ENCODE measurements around the gene EXT2.

GRCh38 chr11:44137057-44137456 is 41.6 kb downstream of the EXT2 start:
- TF ChIP-seq CTCF (conservative IDR thresholded peaks at IDR 0.05; ENCODE audit: low read depth in 2 of 2) (no peak), JUNB (IDR thresholded peaks at IDR 0.05; ENCODE audit: unreplicated experiment) (no peak), POLR2AphosphoS5 (IDR thresholded peaks at IDR 0.05; ENCODE audit: low read depth) (no peak), EZH2 (IDR thresholded peaks at IDR 0.05; ENCODE audit: low read depth, unreplicated experiment) (no peak), EZH2phosphoT487 (IDR thresholded peaks at IDR 0.05; ENCODE audit: unreplicated experiment) (no peak), ETS1 (IDR thresholded peaks at IDR 0.05) (no peak), ZNF114 (CRISPR knock-in tag; IDR thresholded peaks at IDR 0.05) (no peak), ZNF462 (CRISPR knock-in tag; IDR thresholded peaks at IDR 0.05) (no peak), CREB1 (CRISPR knock-in tag; IDR thresholded peaks at IDR 0.05; ENCODE audit: low read depth) (no peak), REST (IDR thresholded peaks at IDR 0.05; ENCODE audit: unreplicated experiment) (no peak), NANOG (IDR thresholded peaks at IDR 0.05; ENCODE audit: borderline replicate concordance) (no peak), STAT1 (IDR thresholded peaks at IDR 0.05; ENCODE audit: unreplicated experiment) (no peak), ZNF331 (CRISPR knock-in tag; IDR thresholded peaks at IDR 0.05; ENCODE audit: low read depth) (no peak)
